Measurements from ENCODE around the gene SUGCT. TPM values are rescaled to one million over a fixed set of nuclear protein-coding genes. Genes with fewer than 3 reads are reported as not detected.

The SUGCT gene
- total and polyA plus RNA-seq, 5 donors from 2014 or later = 0.52 to 3.1 (median 1.5) TPM; not detected in 1

GRCh38 chr7:40560672-40561071, 425.9 kb downstream of the SUGCT start:
- no peak overlapping the region for H3K27ac Mint-ChIP-seq
- no peaks in the 10 kb centered on the region for H3K36me3 ChIP-seq (ENCODE audit: control insufficient read depth, insufficient read depth, low read length)
- H3K4me3 ChIP-seq (ENCODE audit: low read depth, low read length) = no peak overlapping the region
- H3K4me3 Mint-ChIP-seq = no peak overlapping the region
- H3K4me1 ChIP-seq (ENCODE audit: control insufficient read depth, insufficient read depth, low read length, poor library complexity, severe bottlenecking) = no peaks in the 10 kb centered on the region
- H3K27me3 Mint-ChIP-seq = no peaks in the 10 kb centered on the region
- H3K4me1 Mint-ChIP-seq = peaks cover 0 to 2% (median 0%) of the 10 kb centered on the region in 4 donors
- H3K9me3 Mint-ChIP-seq = peaks cover 0 to 10% (median 9%) of the 10 kb centered on the region in 7 donors
- no peak for DNase-seq
- H3K27ac ChIP-seq (ENCODE audit: insufficient read depth, low read length, poor library complexity, severe bottlenecking) = no peak overlapping the region
- ATAC-seq (ENCODE audit: low read depth in 2 of 2) = no peak
- no peaks in the 10 kb centered on the region for H3K9me3 ChIP-seq (ENCODE audit: control insufficient read depth in 2 of 2, low read length in 2 of 2)
- no peaks in the 10 kb centered on the region for H3K27me3 ChIP-seq (ENCODE audit: control insufficient read depth, insufficient read depth, low read length)
- H3K36me3 Mint-ChIP-seq = peaks cover 4% of the 10 kb centered on the region

GRCh38 chr7:40566879-40567278, 432.1 kb downstream of the SUGCT start:
- no peak overlapping the region for H3K27ac Mint-ChIP-seq
- Histone ChIP-seq H3K27ac (ENCODE audit: insufficient read depth, low read length, poor library complexity, severe bottlenecking) (no peak overlapping the region), H3K27me3 (ENCODE audit: control insufficient read depth, insufficient read depth, low read length) (no peaks in the 10 kb centered on the region), H3K36me3 (ENCODE audit: control insufficient read depth, insufficient read depth, low read length) (no peaks in the 10 kb centered on the region), H3K9me3 (ENCODE audit: control insufficient read depth in 2 of 2, low read length in 2 of 2) (no peaks in the 10 kb centered on the region), H3K4me3 (ENCODE audit: low read depth, low read length) (no peak overlapping the region), H3K4me1 (ENCODE audit: control insufficient read depth, insufficient read depth, low read length, poor library complexity, severe bottlenecking) (no peaks in the 10 kb centered on the region)
- H3K36me3 Mint-ChIP-seq = no peaks in the 10 kb centered on the region
- H3K4me1 Mint-ChIP-seq = peaks cover 0 to 2% (median 0%) of the 10 kb centered on the region in 4 donors
- no peaks in the 10 kb centered on the region for H3K27me3 Mint-ChIP-seq
- ATAC-seq (ENCODE audit: low read depth in 2 of 2) (no peak), DNase-seq (no peak)
- H3K4me3 Mint-ChIP-seq = no peak overlapping the region
- peaks cover 0 to 7% (median 5%) of the 10 kb centered on the region in 7 donors for H3K9me3 Mint-ChIP-seq

- DNase-seq (no peak), ATAC-seq (ENCODE audit: low read depth in 2 of 2) (no peak)
- H3K4me1 ChIP-seq (ENCODE audit: control insufficient read depth, insufficient read depth, low read length, poor library complexity, severe bottlenecking) = no peaks in the 10 kb centered on the region
- peaks cover 0 to 5% (median 2%) of the 10 kb centered on the region in 7 donors for H3K9me3 Mint-ChIP-seq
- no peak overlapping the region for H3K4me3 ChIP-seq (ENCODE audit: low read depth, low read length)
- H3K27ac Mint-ChIP-seq = no peak overlapping the region
- H3K9me3 ChIP-seq (ENCODE audit: control insufficient read depth in 2 of 2, low read length in 2 of 2) = no peaks in the 10 kb centered on the region
- H3K36me3 ChIP-seq (ENCODE audit: control insufficient read depth, insufficient read depth, low read length) = no peaks in the 10 kb centered on the region
- no peak overlapping the region for H3K27ac ChIP-seq (ENCODE audit: insufficient read depth, low read length, poor library complexity, severe bottlenecking)
- H3K27me3 ChIP-seq (ENCODE audit: control insufficient read depth, insufficient read depth, low read length) = no peaks in the 10 kb centered on the region
- no peaks in the 10 kb centered on the region for H3K27me3 Mint-ChIP-seq
- no peaks in the 10 kb centered on the region for H3K36me3 Mint-ChIP-seq
- H3K4me1 Mint-ChIP-seq = no peaks in the 10 kb centered on the region
- H3K4me3 Mint-ChIP-seq = no peak overlapping the region
Observed at GRCh38 chr7:40569326-40569725, 434.5 kb downstream of the SUGCT start.

DNA sequence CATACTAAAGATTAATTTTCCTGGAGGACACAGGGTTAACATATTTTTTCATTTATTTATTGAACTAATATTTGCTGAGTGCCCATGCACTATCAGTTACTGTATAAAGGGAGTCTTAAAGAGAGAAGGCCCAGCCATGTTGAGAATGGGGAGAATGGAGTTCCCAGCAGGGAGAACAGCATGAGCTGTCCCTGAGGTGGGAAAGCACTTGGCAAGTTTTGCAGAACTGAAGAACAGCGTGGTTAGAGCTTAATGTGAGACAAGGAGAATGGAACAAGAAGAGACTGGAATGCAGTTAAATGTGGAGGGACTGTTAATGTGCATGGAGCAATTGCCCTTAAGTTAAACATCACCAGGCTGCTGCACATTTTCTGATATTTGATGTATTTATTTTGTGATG, 435.4 kb downstream of the SUGCT start:
- no peaks in the 10 kb centered on the region for H3K36me3 ChIP-seq (ENCODE audit: control insufficient read depth, insufficient read depth, low read length)
- no peaks in the 10 kb centered on the region for H3K27me3 ChIP-seq (ENCODE audit: control insufficient read depth, insufficient read depth, low read length)
- no peaks in the 10 kb centered on the region for H3K4me1 ChIP-seq (ENCODE audit: control insufficient read depth, insufficient read depth, low read length, poor library complexity, severe bottlenecking)
- Mint-ChIP-seq H3K27ac (no peak overlapping the region), H3K4me1 (no peaks in the 10 kb centered on the region), H3K27me3 (no peaks in the 10 kb centered on the region), H3K9me3 (peaks cover 0 to 5% (median 2%) of the 10 kb centered on the region in 7 donors), H3K4me3 (no peak overlapping the region), H3K36me3 (no peaks in the 10 kb centered on the region)
- H3K4me3 ChIP-seq (ENCODE audit: low read depth, low read length) = no peak overlapping the region
- no peak overlapping the region for H3K27ac ChIP-seq (ENCODE audit: insufficient read depth, low read length, poor library complexity, severe bottlenecking)
- DNase-seq (no peak), ATAC-seq (ENCODE audit: low read depth in 2 of 2) (no peak)
- H3K9me3 ChIP-seq (ENCODE audit: control insufficient read depth in 2 of 2, low read length in 2 of 2) = no peaks in the 10 kb centered on the region

- ATAC-seq (ENCODE audit: low read depth in 2 of 2) (no peak), DNase-seq (no peak)
- H3K4me1 ChIP-seq (ENCODE audit: control insufficient read depth, insufficient read depth, low read length, poor library complexity, severe bottlenecking) = no peaks in the 10 kb centered on the region
- no peak overlapping the region for H3K27ac ChIP-seq (ENCODE audit: insufficient read depth, low read length, poor library complexity, severe bottlenecking)
- no peak overlapping the region for H3K4me3 ChIP-seq (ENCODE audit: low read depth, low read length)
- H3K27me3 Mint-ChIP-seq = no peaks in the 10 kb centered on the region
- no peaks in the 10 kb centered on the region for H3K36me3 ChIP-seq (ENCODE audit: control insufficient read depth, insufficient read depth, low read length)
- no peaks in the 10 kb centered on the region for H3K4me1 Mint-ChIP-seq
- H3K4me3 Mint-ChIP-seq = no peak overlapping the region
- peak overlapping the region in 1 of 3 donors; percentile 27 for H3K27ac Mint-ChIP-seq
- H3K36me3 Mint-ChIP-seq = no peaks in the 10 kb centered on the region
- H3K9me3 Mint-ChIP-seq = peaks cover 0 to 5% (median 1%) of the 10 kb centered on the region in 7 donors
- H3K9me3 ChIP-seq (ENCODE audit: control insufficient read depth in 2 of 2, low read length in 2 of 2) = no peaks in the 10 kb centered on the region
- no peaks in the 10 kb centered on the region for H3K27me3 ChIP-seq (ENCODE audit: control insufficient read depth, insufficient read depth, low read length)
Observed at GRCh38 chr7:40571796-40572195, 437.0 kb downstream of the SUGCT start.

DNA sequence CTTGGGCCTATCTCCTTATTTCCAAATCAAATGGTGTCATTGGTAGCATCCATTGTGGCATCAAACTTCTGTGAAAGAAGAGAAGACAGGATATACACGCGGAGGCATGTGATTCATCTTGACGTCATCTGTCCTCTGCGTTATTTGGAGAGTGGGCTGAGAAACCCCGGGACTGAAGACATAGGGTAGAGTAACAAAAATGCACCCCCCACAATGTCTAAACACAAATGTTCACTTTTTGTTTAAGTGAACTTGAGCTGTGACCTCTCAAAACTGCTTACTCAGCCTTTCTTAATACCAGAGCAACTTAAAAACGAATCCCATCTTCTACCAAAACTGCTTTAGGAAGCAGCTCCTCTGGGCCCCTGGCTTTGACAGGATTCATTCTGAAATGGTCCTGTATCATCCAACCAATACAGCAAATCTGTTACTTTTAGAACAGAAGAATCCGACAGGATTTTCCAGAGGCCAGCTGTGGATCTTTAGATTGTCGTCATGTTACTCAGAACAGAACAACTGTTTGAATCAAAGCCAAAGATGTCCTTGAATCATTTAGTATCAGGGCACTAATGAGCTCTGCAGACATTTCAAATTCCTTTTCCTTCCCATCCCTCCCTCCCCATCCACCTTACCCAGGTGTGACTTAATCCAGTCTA, 438.1 kb downstream of the SUGCT start:
- H3K27ac Mint-ChIP-seq = no peak overlapping the region
- Histone ChIP-seq H3K4me1 (ENCODE audit: control insufficient read depth, insufficient read depth, low read length, poor library complexity, severe bottlenecking) (no peaks in the 10 kb centered on the region), H3K27ac (ENCODE audit: insufficient read depth, low read length, poor library complexity, severe bottlenecking) (no peak overlapping the region), H3K9me3 (ENCODE audit: control insufficient read depth in 2 of 2, low read length in 2 of 2) (no peaks in the 10 kb centered on the region), H3K36me3 (ENCODE audit: control insufficient read depth, insufficient read depth, low read length) (no peaks in the 10 kb centered on the region), H3K4me3 (ENCODE audit: low read depth, low read length) (no peak overlapping the region), H3K27me3 (ENCODE audit: control insufficient read depth, insufficient read depth, low read length) (no peaks in the 10 kb centered on the region)
- H3K4me1 Mint-ChIP-seq = no peaks in the 10 kb centered on the region
- no peaks in the 10 kb centered on the region for H3K27me3 Mint-ChIP-seq
- DNase-seq (no peak), ATAC-seq (ENCODE audit: low read depth in 2 of 2) (no peak)
- no peak overlapping the region for H3K4me3 Mint-ChIP-seq
- no peaks in the 10 kb centered on the region for H3K36me3 Mint-ChIP-seq
- peaks cover 0 to 5% (median 1%) of the 10 kb centered on the region in 7 donors for H3K9me3 Mint-ChIP-seq

DNA sequence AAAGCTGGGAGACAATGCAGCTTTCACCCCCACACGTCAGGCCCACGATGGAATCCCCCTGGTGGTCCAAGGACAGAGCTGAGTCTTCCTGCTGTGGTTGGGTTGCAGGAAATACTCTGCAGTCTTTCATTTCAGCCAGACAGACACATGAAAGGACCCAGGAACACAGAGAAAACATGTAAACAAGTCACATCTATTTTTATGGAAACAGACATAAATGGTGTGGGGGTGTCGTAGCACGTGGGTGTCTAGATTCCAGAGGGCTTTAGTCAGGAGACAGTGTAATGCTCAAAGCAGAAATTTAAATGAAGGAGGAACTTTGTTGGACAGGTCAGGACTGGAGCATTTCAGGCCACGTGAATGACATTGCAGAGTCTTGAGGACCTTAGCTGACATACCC, 444.6 kb downstream of the SUGCT start:
- ATAC-seq (ENCODE audit: low read depth in 2 of 2) (no peak), DNase-seq (no peak)
- H3K4me3 Mint-ChIP-seq = no peak overlapping the region
- Histone ChIP-seq H3K27me3 (ENCODE audit: control insufficient read depth, insufficient read depth, low read length) (no peaks in the 10 kb centered on the region), H3K27ac (ENCODE audit: insufficient read depth, low read length, poor library complexity, severe bottlenecking) (no peak overlapping the region), H3K4me1 (ENCODE audit: control insufficient read depth, insufficient read depth, low read length, poor library complexity, severe bottlenecking) (no peaks in the 10 kb centered on the region), H3K36me3 (ENCODE audit: control insufficient read depth, insufficient read depth, low read length) (no peaks in the 10 kb centered on the region), H3K9me3 (ENCODE audit: control insufficient read depth in 2 of 2, low read length in 2 of 2) (no peaks in the 10 kb centered on the region), H3K4me3 (ENCODE audit: low read depth, low read length) (no peak overlapping the region)
- no peaks in the 10 kb centered on the region for H3K36me3 Mint-ChIP-seq
- no peaks in the 10 kb centered on the region for H3K27me3 Mint-ChIP-seq
- H3K27ac Mint-ChIP-seq = no peak overlapping the region
- no peaks in the 10 kb centered on the region for H3K4me1 Mint-ChIP-seq
- peaks cover 0 to 7% (median 1%) of the 10 kb centered on the region in 7 donors for H3K9me3 Mint-ChIP-seq

DNA sequence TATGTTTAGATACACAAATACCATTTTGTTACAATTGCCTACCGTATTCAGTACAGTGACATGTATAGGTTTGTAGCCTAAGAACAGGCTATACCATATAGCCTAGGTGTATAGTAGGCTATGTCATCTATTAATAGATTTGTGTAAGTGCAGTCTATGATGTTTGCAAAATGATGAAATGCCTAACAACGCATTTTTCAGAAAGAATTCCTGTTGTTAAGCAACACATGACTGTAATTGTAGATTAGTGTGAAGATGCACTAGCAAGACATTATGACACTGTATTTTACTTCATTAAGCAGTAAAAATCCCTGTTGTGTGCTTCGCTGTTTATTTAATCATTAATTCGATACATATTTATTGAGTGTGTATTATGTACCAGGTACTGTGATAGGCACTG, 446.0 kb downstream of the SUGCT start:
- H3K9me3 ChIP-seq (ENCODE audit: control insufficient read depth in 2 of 2, low read length in 2 of 2) = no peaks in the 10 kb centered on the region
- Mint-ChIP-seq H3K36me3 (no peaks in the 10 kb centered on the region), H3K9me3 (peaks cover 0 to 7% (median 1%) of the 10 kb centered on the region in 7 donors), H3K4me3 (no peak overlapping the region), H3K4me1 (no peaks in the 10 kb centered on the region), H3K27me3 (no peaks in the 10 kb centered on the region), H3K27ac (no peak overlapping the region)
- DNase-seq (no peak), ATAC-seq (ENCODE audit: low read depth in 2 of 2) (no peak)
- H3K36me3 ChIP-seq (ENCODE audit: control insufficient read depth, insufficient read depth, low read length) = no peaks in the 10 kb centered on the region
- no peaks in the 10 kb centered on the region for H3K27me3 ChIP-seq (ENCODE audit: control insufficient read depth, insufficient read depth, low read length)
- H3K27ac ChIP-seq (ENCODE audit: insufficient read depth, low read length, poor library complexity, severe bottlenecking) = no peak overlapping the region
- no peaks in the 10 kb centered on the region for H3K4me1 ChIP-seq (ENCODE audit: control insufficient read depth, insufficient read depth, low read length, poor library complexity, severe bottlenecking)
- no peak overlapping the region for H3K4me3 ChIP-seq (ENCODE audit: low read depth, low read length)

All from CD4-positive, CD25-positive, alpha-beta regulatory T cell (primary cell).